Peyer's patch (tissue), 4 donors: ENCODE results near the gene DSN1. TPM values are rescaled to one million over a fixed set of nuclear protein-coding genes. Genes with fewer than 3 reads are reported as not detected.

Source experiments
- DNase-seq, 3 donors: peaks; one replicate each; pipeline ENCODE4 v3.0.0-alpha.2; 2017 to 2019
- H3K27ac ChIP-seq, 4 donors: fragments of 200-600 bp; sonication (generic); one replicate each; pipeline ENCODE4 v1.5.1; 2016 to 2019
- H3K27me3 ChIP-seq, 2 donors: fragments of 200-600 bp; sonication (generic); one replicate each; pipeline ENCODE4 v1.5.1; 2019
- H3K36me3 ChIP-seq, 3 donors: fragments of 200-600 bp; sonication (generic); one replicate each; pipeline ENCODE4 v1.5.1; 2016 to 2019
- H3K4me1 ChIP-seq, 4 donors: fragments of 200-600 bp; sonication (generic); one replicate each; pipeline ENCODE4 v1.5.1; 2016 to 2019
- H3K4me3 ChIP-seq, 4 donors: fragments of 200-600 bp; sonication (generic); 1 replicate in 3 of 4; 2 replicates in 1 of 4; pipeline ENCODE4 v1.5.1; 2016 to 2019; ENCODE audit warnings: mild to moderate bottlenecking in 1 of 4
- H3K9me3 ChIP-seq, 4 donors: fragments of 200-600 bp; sonication (generic); one replicate each; pipeline ENCODE4 v1.5.1; 2016 to 2019; ENCODE audit warnings: mild to moderate bottlenecking in 1 of 4
- CTCF ChIP-seq, 6 experiments: fragments of 450-650 bp in 4 of 6; fragments of 200-600 bp in 2 of 6; sonication (generic) in 1 of 6; IDR thresholded peaks; one replicate each; pipeline ENCODE4 v1.5.1; 2017 to 2019; ENCODE audit warnings: antibody characterized with exemption in 6 of 6, mild to moderate bottlenecking in 3 of 6, moderate library complexity in 1 of 6
- POLR2A ChIP-seq, 2 donors: fragments of 450-650 bp; IDR thresholded peaks; one replicate each; pipeline ENCODE4 v1.5.1; 2017; ENCODE audit warnings: antibody characterized with exemption in 2 of 2, mild to moderate bottlenecking in 2 of 2, moderate library complexity in 2 of 2
- total RNA-seq, 4 donors: library from RNA; depleted of rRNA; stranded (reverse); fragments of >200 nt; gene quantifications; one replicate each; pipeline ENCODE4 v1.1.0, GENCODE V29; 2016

Gene DSN1
- total RNA-seq, 4 donors from 2014 or later: 7.5 to 26.4 (median 13.3) TPM

- Histone ChIP-seq H3K27me3 (no peaks in the 10 kb centered on the region), H3K4me1 (peaks cover 0 to 10% (median 0%) of the 10 kb centered on the region in 4 donors), H3K27ac (no peak overlapping the region), H3K9me3 (no peaks in the 10 kb centered on the region), H3K36me3 (peaks cover 0 to 4% (median 0%) of the 10 kb centered on the region in 3 donors), H3K4me3 (no peak overlapping the region)
- DNase-seq: no peak
- TF ChIP-seq POLR2A (IDR thresholded peaks at IDR 0.05) (no peak), CTCF (IDR thresholded peaks at IDR 0.05) (no peak)
Measured at GRCh38 chr20:36768768-36769430, 4.7 kb downstream of the DSN1 start.

GRCh38 chr20:36761125-36761524 lies 12.4 kb downstream of the DSN1 start:
- no peak overlapping the region for H3K27ac ChIP-seq
- no peak for DNase-seq

GRCh38 chr20:36760647-36761046 lies 12.9 kb downstream of the DSN1 start:
- H3K4me3 ChIP-seq: no peak overlapping the region
- no peak for TF ChIP-seq POLR2A (IDR thresholded peaks at IDR 0.05)
- TF ChIP-seq CTCF (IDR thresholded peaks at IDR 0.05): no peak
- H3K27me3 ChIP-seq: no peaks in the 10 kb centered on the region
- no peak for DNase-seq
- no peak overlapping the region for H3K27ac ChIP-seq
- H3K9me3 ChIP-seq: no peaks in the 10 kb centered on the region
- peaks cover 0 to 7% (median 2%) of the 10 kb centered on the region in 4 donors for H3K4me1 ChIP-seq
- peaks cover 0 to 12% (median 0%) of the 10 kb centered on the region in 3 donors for H3K36me3 ChIP-seq

More at GRCh38 chr20:36761125-36761524, 12.4 kb downstream of the DSN1 start:
- Histone ChIP-seq H3K9me3 (no peaks in the 10 kb centered on the region), H3K36me3 (peaks cover 0 to 9% (median 0%) of the 10 kb centered on the region in 3 donors), H3K27me3 (no peaks in the 10 kb centered on the region), H3K4me3 (no peak overlapping the region), H3K4me1 (peaks cover 0 to 7% (median 2%) of the 10 kb centered on the region in 4 donors)
- TF ChIP-seq POLR2A (IDR thresholded peaks at IDR 0.05): no peak
- no peak for TF ChIP-seq CTCF (IDR thresholded peaks at IDR 0.05)

GRCh38 chr20:36758276-36758675 lies 15.3 kb downstream of the DSN1 start:
- Histone ChIP-seq H3K9me3 (no peaks in the 10 kb centered on the region), H3K4me3 (no peak overlapping the region), H3K36me3 (peaks cover 0 to 20% (median 0%) of the 10 kb centered on the region in 3 donors), H3K4me1 (peaks cover 0 to 7% (median 2%) of the 10 kb centered on the region in 4 donors), H3K27me3 (no peaks in the 10 kb centered on the region), H3K27ac (peak overlapping the region in 2 of 4 donors; percentile 35 to 70)
- TF ChIP-seq POLR2A (IDR thresholded peaks at IDR 0.05): no peak
- no peak for TF ChIP-seq CTCF (IDR thresholded peaks at IDR 0.05)
- DNase-seq: no peak

- Histone ChIP-seq H3K4me1 (peaks cover 0 to 7% (median 2%) of the 10 kb centered on the region in 4 donors), H3K4me3 (no peak overlapping the region), H3K36me3 (peaks cover 0 to 34% (median 0%) of the 10 kb centered on the region in 3 donors), H3K9me3 (no peaks in the 10 kb centered on the region), H3K27ac (peak overlapping the region in 2 of 4 donors; percentile 42 to 70), H3K27me3 (no peaks in the 10 kb centered on the region)
- DNase-seq: no peak
- no peak for TF ChIP-seq CTCF (IDR thresholded peaks at IDR 0.05)
- TF ChIP-seq POLR2A (IDR thresholded peaks at IDR 0.05): no peak
Measured at GRCh38 chr20:36756496-36756895, 17.1 kb downstream of the DSN1 start.
